GM13977 (cell line): ENCODE data around the gene FIBP.
A peak's percentile ranks its signal among the peaks of the same experiment; 100 is the strongest.

Source experiments
- DNase-seq: peaks from one replicate; pipeline ENCODE4 v3.0.0; 2012; ENCODE audit warnings: low spot score
- CTCF ChIP-seq: IDR thresholded peaks from 2 replicates; pipeline ENCODE4 v1.5.1; 2012; ENCODE audit warnings: mild to moderate bottlenecking, control low read depth; ENCODE audit not compliant: insufficient read depth; ENCODE audit errors: extremely low read depth, missing control alignments
- in situ Hi-C: fragments of 300-500 bp; cut with MboI; formaldehyde crosslinking; loops from one replicate; pipeline ENCODE4 v1.12.0; 2022; ENCODE audit warnings: low sequenced_read_pairs, low pct_unique_long_range_greater_than_20kb, mixed read lengths, inconsistent platforms; ENCODE audit not compliant: unreplicated experiment

FIBP gene

DNA sequence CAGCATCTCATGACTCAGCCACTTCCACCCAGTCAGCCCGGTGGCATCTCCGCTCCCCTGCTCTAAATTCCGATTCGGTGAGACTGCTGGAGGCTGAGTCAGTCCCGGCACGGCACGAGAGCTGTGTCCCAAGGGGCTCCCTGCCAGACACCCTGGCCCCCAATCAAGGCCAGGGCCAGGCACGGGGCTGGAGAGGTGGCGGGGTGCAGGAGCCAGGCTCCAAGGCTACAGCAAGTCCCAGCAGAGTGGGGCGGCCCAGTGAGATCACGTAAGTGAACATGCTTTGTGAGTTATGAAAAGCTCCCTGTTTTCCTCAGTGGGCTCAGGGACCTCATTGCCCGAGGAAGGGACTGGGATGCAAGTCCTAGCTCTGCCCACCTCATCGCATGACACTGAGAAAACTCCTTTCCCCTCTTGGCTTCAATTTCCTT, 27.6 kb upstream of the FIBP start:
- no peak for TF ChIP-seq CTCF
- DNase-seq: no peak
- in situ Hi-C loops: no loop called here

- no peak for DNase-seq
- TF ChIP-seq CTCF: no peak
- in situ Hi-C loops: no loop called here
These were observed 27.0 kb upstream of the FIBP start for GRCh38 chr11:65915101-65915820.

DNA sequence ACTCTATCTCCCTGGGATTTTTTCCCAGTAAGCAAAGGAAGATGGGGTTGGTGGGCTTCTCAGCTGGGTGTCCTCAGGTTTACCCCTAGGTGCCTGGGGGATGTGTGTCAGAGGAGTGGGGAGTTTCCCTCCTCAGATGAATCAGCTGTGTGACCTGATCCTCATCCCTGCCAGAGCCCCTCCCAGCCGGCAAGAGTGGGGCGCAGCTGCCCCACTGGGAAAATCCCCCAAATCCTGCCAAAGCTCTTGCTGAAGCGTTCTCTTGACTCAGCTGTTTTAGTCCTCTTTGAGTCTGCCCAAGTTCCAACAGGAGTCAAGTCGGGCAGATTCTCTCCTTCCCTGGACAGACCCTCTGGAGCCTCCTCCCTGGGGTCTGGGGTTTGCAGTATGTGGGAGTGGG, 24.6 kb upstream of the FIBP start:
- in situ Hi-C loops: no loop called here
- DNase-seq: peak; percentile 50

DNA sequence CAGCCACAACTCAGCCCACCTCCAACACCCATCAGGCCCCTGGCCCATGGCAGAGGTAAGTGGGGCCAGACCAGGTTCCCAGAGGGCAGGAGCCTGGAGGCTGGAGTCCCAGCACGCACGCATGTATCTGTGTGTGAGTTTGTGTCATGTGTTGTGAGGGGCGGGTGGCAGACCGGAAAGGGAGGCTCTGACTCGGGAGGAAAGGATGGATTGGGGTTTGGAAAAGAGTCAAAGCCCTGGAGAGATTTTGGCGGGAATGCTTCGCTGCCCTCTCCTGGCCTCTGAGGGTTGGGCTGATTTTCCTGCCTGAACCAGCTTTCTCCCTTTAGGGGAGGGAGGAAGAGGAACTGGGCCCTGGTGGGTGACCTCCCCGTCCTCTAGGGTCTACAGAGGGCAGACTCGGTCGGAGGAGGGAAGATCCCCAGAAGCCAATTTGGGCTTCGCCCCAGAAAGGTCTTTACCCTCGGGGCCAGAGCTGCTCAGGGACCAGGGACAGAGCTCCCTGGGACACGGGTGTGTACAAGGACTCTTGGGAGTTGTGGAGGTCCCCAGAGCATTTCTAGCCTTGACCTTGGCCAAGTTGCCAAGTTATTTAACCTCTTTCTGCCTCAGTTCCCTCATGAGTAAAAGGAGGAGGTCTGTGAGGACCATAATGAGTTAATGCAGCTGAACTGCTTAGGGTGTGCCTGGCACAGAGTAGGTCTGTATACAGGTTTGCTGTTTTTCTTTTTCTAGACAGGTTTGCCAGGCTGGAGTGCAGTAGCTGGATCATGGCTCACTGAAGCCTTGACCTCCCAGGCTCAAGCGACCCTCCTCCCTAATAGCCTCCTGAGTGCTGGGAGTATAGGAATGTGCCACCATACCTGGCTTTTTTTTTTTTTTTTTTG, 23.7 kb upstream of the FIBP start:
- TF ChIP-seq CTCF: peak; percentile 16
- in situ Hi-C loops: no loop called here
- DNase-seq: peak; percentile 17

More for the DNA sequence above, 24.6 kb upstream of the FIBP start:
- TF ChIP-seq CTCF: no peak

GRCh38 chr11:65907878-65908277, 19.6 kb upstream of the FIBP start:
- DNase-seq: no peak
- no peak for TF ChIP-seq CTCF
- in situ Hi-C loops: no loop called here

- no peak for TF ChIP-seq CTCF
- DNase-seq: no peak
- in situ Hi-C loops: no loop called here
These were observed 18.3 kb upstream of the FIBP start for GRCh38 chr11:65906602-65907001.
